Amniotic stem cell (primary cell): ENCODE measurements around the gene CACNA1F.
A peak's percentile ranks its signal among the peaks of the same experiment; 100 is the strongest.

Experiments used
- DNase-seq: peaks from one replicate; lab custom pipeline; 2025; lab: John Stamatoyannopoulos, UW

Gene CACNA1F

GRCh38 chrX:49233176-49233575, at the start of gene CACNA1F:
Gene CACNA1F, minus strand, starts transcription at chrX:49233340. Its CDS starts 31 bp downstream, at chrX:49233309.
- DNase-seq, result no peak

- no peak for DNase-seq
Measured at GRCh38 chrX:49282647-49283011, 49.5 kb upstream of the CACNA1F start.

- DNase-seq, result no peak
Measured at GRCh38 chrX:49278081-49278480, 44.9 kb upstream of the CACNA1F start.

GRCh38 chrX:49277535-49277830, 44.3 kb upstream of the CACNA1F start:
- no peak for DNase-seq

- DNase-seq, result no peak
Measured at GRCh38 chrX:49276671-49277534, 43.8 kb upstream of the CACNA1F start.

GRCh38 chrX:49276207-49276606, 43.1 kb upstream of the CACNA1F start:
- DNase-seq, result no peak

- no peak for DNase-seq
Measured at GRCh38 chrX:49273181-49273727, 40.1 kb upstream of the CACNA1F start.

- no peak for DNase-seq
Measured at GRCh38 chrX:49272421-49272820, 39.3 kb upstream of the CACNA1F start.

- no peak for DNase-seq
Measured at GRCh38 chrX:49271341-49271740, 38.2 kb upstream of the CACNA1F start.

- DNase-seq, result no peak
Measured at GRCh38 chrX:49270249-49270921, 37.2 kb upstream of the CACNA1F start.

GRCh38 chrX:49269767-49270248, 36.7 kb upstream of the CACNA1F start, which contains the start of gene PPP1R3F:
Gene PPP1R3F, plus strand, starts transcription at chrX:49269793. Its CDS starts 77 bp downstream, at chrX:49269870.
- DNase-seq, result no peak

GRCh38 chrX:49269010-49269766, 36.0 kb upstream of the CACNA1F start:
- peak; percentile 93 for DNase-seq

GRCh38 chrX:49268702-49269009, 35.5 kb upstream of the CACNA1F start:
- no peak for DNase-seq

GRCh38 chrX:49266523-49267445, 33.6 kb upstream of the CACNA1F start:
- no peak for DNase-seq

GRCh38 chrX:49264460-49264859, 31.3 kb upstream of the CACNA1F start, which contains the start of gene FOXP3:
Gene FOXP3, minus strand, starts transcription at chrX:49264710. Its CDS starts 6,205 bp downstream, at chrX:49258505.
- DNase-seq, result no peak

- DNase-seq, result no peak
Measured at GRCh38 chrX:49263631-49264030, 30.5 kb upstream of the CACNA1F start.

- DNase-seq, result no peak
Measured at GRCh38 chrX:49262603-49263002, 29.5 kb upstream of the CACNA1F start.

GRCh38 chrX:49260221-49260985, 27.3 kb upstream of the CACNA1F start:
- DNase-seq, result no peak

- no peak for DNase-seq
Measured at GRCh38 chrX:49258749-49259124, 25.6 kb upstream of the CACNA1F start.
